ENCODE results near the gene ENTPD7.
"Not testable (repeated sequence)": the region's sequence is repeated elsewhere in the genome, so short reads cannot be mapped to it uniquely, and the experiment has no call there.

Gene ENTPD7, protein sequence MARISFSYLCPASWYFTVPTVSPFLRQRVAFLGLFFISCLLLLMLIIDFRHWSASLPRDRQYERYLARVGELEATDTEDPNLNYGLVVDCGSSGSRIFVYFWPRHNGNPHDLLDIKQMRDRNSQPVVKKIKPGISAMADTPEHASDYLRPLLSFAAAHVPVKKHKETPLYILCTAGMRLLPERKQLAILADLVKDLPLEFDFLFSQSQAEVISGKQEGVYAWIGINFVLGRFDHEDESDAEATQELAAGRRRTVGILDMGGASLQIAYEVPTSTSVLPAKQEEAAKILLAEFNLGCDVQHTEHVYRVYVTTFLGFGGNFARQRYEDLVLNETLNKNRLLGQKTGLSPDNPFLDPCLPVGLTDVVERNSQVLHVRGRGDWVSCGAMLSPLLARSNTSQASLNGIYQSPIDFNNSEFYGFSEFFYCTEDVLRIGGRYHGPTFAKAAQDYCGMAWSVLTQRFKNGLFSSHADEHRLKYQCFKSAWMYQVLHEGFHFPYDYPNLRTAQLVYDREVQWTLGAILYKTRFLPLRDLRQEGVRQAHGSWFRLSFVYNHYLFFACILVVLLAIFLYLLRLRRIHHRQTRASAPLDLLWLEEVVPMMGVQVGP

GRCh38 chr10:99659031-99659867 is at the start of gene ENTPD7:
ENTPD7 (plus strand) TSS chr10:99659509; CDS start chr10:99659957, 448 bp downstream.
- DNase-seq: peak; percentile 85

GRCh38 chr10:99610221-99610620 is 49.1 kb upstream of the ENTPD7 start:
- no peak for DNase-seq

DNA sequence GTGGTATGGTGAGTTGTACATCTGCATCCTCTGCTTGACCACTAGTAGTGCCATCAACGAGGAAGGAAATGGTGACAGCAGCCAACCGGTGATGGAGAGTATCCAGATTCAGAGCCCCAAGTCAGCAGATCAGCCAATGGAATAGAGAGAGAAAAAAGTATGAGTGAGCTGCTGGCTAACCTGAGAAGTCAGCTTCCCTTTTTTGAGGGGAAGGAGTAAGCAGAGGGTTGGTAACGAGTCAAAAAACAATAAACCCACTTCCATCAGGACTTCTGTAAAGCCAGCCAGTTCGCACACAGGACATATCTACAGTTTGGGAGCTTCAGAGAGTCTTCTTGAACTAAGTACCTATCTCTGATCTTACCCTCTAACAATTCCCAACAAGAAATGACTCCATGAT is 48.0 kb upstream of the ENTPD7 start:
- no peak for DNase-seq

DNA sequence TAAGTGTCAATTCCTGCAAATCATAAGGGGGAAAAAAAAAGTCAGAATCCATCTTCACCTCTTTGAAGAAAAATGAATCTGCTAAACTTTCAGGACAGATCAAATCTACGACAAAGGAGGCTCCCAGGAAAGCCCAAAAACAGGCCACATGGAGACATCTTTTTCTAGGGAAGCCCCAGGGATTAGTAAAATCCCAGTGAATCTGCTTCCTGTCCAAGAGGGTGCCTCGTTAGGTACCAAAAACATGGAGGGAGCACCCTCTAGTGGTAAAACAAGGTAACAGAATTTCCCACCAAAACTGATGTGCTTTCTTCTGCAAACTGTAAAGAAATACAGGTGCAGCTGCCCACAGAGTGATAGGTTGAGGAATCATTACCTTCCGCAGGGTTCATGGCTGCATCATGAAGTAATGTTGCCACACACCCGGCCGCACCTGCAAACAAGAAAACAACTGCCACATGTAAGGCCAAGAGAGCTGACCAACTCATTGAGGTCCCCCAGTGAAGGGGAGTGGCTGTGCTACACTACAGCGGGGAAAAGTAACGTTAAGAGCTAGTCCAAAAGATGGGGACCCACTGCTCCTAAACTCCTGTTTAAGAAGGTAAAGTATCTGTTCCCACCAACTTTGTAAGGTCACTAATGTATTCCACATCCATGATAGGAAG is 47.0 kb upstream of the ENTPD7 start:
- peak; percentile 60 for DNase-seq

GRCh38 chr10:99615426-99615825 is 43.9 kb upstream of the ENTPD7 start:
- DNase-seq: no peak

- no peak for DNase-seq
These were observed 41.6 kb upstream of the ENTPD7 start for GRCh38 chr10:99617696-99618095.

DNA sequence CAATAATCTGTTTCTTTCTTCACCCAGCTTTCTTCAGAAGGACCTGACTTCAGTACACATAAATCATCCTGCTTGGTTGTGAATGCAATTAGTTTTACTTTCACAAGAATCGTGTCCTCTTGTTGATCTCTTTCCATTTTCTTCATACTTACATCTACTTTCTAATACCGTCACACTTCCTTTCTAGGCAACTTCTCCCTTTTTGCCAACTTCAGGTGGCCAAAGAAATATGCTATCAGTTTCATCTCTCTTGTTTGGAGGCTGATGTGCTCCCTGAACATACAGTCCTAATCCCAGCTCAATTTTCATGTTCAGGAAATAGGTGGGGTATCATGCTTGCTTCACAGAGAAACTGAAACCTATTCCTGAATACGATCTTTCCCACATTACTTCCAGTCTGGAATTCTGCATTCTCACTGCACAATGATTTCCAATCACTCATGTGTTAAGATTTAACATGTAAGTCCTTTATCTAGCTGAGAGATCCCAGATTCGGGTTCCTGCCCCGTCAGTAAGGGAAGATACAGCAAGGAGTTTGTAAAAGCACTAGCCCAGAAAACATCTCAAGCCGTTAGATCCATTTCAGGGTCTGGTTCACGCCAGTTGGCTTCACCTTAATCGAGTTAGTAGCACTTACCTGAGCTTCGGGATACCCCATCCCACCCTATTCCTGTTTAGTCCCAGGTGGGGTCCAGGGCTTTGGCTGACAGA is 40.1 kb upstream of the ENTPD7 start:
- DNase-seq: no peak

GRCh38 chr10:99619851-99620710 is 39.2 kb upstream of the ENTPD7 start, which contains the start of gene SLC25A28:
SLC25A28 (minus strand) TSS chr10:99620439; CDS start chr10:99620335, 104 bp downstream.
- DNase-seq: peak; percentile 99

- peak; percentile 70 for DNase-seq
These were observed 38.4 kb upstream of the ENTPD7 start for GRCh38 chr10:99620711-99621453.

DNA sequence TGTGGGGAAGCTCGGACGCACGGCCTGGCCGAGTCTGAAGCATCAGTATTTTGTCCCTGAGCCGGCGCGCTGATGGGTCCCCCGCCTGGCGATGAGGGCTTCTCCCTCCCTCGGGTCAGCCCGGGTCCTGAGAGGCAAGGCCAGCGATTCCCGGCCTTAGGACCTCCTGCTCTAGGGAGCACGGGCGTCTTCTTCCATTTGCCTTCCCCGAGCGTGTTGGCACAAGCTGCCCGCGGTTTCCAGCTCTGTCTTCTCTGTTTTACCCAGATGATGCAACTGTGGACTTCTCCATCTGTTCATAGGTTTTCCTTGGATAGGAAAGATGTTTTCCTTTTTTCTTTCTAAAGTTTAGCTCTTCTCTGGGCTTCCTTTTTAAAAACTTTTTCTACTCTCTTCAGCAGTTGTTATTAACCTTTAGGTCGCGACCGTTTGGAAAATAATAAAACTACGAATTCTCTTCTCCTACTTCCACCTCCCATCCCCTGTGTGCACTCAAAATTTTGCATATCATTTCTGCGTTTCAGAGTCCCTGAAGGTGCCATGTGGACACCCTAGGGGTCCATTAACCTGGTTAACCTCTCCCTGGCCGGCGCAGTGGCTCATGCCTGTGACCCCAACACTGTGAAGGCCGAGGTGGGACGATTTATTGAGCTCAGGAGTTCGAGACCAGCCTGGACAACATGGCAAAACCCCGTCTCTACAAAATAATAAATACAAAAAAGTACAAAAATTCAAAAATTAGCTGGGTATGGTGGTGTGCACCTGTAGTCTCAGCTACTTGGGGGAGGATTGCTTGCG is 37.7 kb upstream of the ENTPD7 start:
- DNase-seq: peak; percentile 45

GRCh38 chr10:99623919-99624318 is 35.4 kb upstream of the ENTPD7 start:
- DNase-seq: no peak

DNA sequence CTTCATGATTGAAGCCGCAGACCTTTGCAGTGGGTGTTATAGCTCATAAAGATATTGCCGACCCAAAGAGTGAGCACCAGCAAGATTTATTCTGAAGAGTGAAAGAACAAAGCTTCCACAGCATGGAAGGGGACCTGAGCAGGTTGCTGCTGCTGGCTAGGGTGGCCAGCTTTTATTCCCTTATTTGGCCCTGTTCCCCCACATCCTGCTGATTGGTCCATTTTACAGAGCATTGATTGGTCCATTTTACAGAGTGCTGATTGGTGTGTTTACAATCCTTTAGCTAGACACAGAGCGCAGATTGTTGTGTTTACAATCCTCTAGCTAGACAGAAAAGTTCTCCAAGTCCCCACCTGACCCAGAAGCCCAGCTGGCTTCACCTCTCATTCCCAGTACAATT is 34.2 kb upstream of the ENTPD7 start:
- DNase-seq: not testable (repeated sequence)

- DNase-seq: no peak
These were observed 30.2 kb upstream of the ENTPD7 start for GRCh38 chr10:99628923-99629624.

GRCh38 chr10:99629625-99629978 is 29.7 kb upstream of the ENTPD7 start:
- no peak for DNase-seq

- DNase-seq: peak; percentile 18
These were observed 28.9 kb upstream of the ENTPD7 start for GRCh38 chr10:99630433-99630832.

DNA sequence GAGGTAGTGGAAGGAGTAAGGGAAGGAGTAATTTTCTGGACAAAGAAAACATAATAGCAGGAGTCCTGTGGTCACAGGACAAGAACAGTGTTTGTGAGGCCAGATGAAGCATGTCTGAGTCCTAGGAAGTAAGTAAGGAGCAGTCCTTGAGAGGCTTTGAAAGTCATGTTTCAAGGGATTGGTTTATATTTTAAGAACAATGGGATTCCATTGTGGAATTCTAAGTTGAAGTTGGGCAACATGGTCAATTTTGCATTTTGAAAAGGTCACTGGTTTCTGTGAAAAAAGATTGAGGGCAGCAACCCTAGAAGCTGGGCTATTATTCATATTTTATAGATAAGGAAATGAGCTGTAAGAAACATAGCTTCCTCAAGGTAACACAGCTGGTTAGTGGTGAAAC is 28.3 kb upstream of the ENTPD7 start:
- no peak for DNase-seq

- DNase-seq: no peak
These were observed 27.8 kb upstream of the ENTPD7 start for GRCh38 chr10:99631496-99631895.

GRCh38 chr10:99633832-99634231 is 25.5 kb upstream of the ENTPD7 start:
- no peak for DNase-seq

- no peak for DNase-seq
These were observed 11.6 kb upstream of the ENTPD7 start for GRCh38 chr10:99647601-99648151.
